Natural killer cell treated with Interleukin-12 subunit alpha and Interleukin-12 subunit beta and Interleukin-15 and Interleukin-18, amount 100 ng/mL, for 72 hours (primary cell): ENCODE measurements around the gene DIO1. TPM values are rescaled to one million over a fixed set of nuclear protein-coding genes. Genes with fewer than 3 reads are reported as not detected.

Source experiments
- ATAC-seq, 2 donors: fragments of 150-1000 bp; cut with Tn5 transposase in 1 of 2; sonication (Bioruptor Pico), chemical (Tn5 transposase) in 1 of 2; 2 replicates each; pipeline ENCODE4 v1.10.0; 2021
- DNase-seq: peaks from one replicate; pipeline ENCODE4 v3.0.0; 2022; ENCODE audit warnings: low spot score
- H3K27ac Mint-ChIP-seq, 2 donors: 1 replicate in 1 of 2; 2 replicates in 1 of 2; pipeline ENCODE4 v1.8.0; 2022; ENCODE audit warnings: mixed read lengths in 2 of 2, mild to moderate bottlenecking in 1 of 2, moderate library complexity in 1 of 2
- H3K27me3 Mint-ChIP-seq, 2 donors: 1 replicate in 1 of 2; 2 replicates in 1 of 2; pipeline ENCODE4 v1.8.0; 2022; ENCODE audit warnings: mixed read lengths in 2 of 2
- H3K36me3 Mint-ChIP-seq: one replicate; pipeline ENCODE4 v1.8.0; 2022; ENCODE audit warnings: mixed read lengths
- H3K4me1 Mint-ChIP-seq, 2 donors: 1 replicate in 1 of 2; 2 replicates in 1 of 2; pipeline ENCODE4 v1.8.0; 2022; ENCODE audit warnings: low read depth in 2 of 2, mixed read lengths in 2 of 2, mild to moderate bottlenecking in 1 of 2
- H3K4me3 Mint-ChIP-seq: one replicate; pipeline ENCODE4 v1.8.0; 2022; ENCODE audit warnings: mixed read lengths
- H3K9me3 Mint-ChIP-seq: 2 replicates; pipeline ENCODE4 v1.8.0; 2022; ENCODE audit warnings: mixed read lengths
- total RNA-seq, 2 donors: library from RNA; stranded (reverse); gene quantifications; one replicate each; pipeline ENCODE4 v1.2.3, GENCODE V29; 2022

Gene DIO1
- total RNA-seq, 2 donors from 2014 or later: not detected

- H3K4me3 Mint-ChIP-seq: peak overlapping the region; percentile 93
These were observed 48.4 kb downstream of the DIO1 start for GRCh38 chr1:53942127-53942957.

GRCh38 chr1:53943090-53943489 is 49.1 kb downstream of the DIO1 start:
- DNase-seq (no peak), ATAC-seq (no peak)
- Mint-ChIP-seq H3K9me3 (no peaks in the 10 kb centered on the region), H3K36me3 (peaks cover 15% of the 10 kb centered on the region), H3K4me3 (peak overlapping the region; percentile 93), H3K4me1 (peaks cover 49 to 62% of the 10 kb centered on the region in 2 donors), H3K27ac (peak overlapping the region; percentile 92 to 99), H3K27me3 (no peaks in the 10 kb centered on the region)

More at GRCh38 chr1:53942127-53942957, 48.4 kb downstream of the DIO1 start:
- no peaks in the 10 kb centered on the region for H3K27me3 Mint-ChIP-seq
- no peaks in the 10 kb centered on the region for H3K9me3 Mint-ChIP-seq
- peak; percentile 3 to 39 for ATAC-seq
- no peak for DNase-seq
- peak overlapping the region; percentile 92 to 99 for H3K27ac Mint-ChIP-seq
- peaks cover 49 to 64% of the 10 kb centered on the region in 2 donors for H3K4me1 Mint-ChIP-seq
- H3K36me3 Mint-ChIP-seq: peaks cover 22% of the 10 kb centered on the region

DNA sequence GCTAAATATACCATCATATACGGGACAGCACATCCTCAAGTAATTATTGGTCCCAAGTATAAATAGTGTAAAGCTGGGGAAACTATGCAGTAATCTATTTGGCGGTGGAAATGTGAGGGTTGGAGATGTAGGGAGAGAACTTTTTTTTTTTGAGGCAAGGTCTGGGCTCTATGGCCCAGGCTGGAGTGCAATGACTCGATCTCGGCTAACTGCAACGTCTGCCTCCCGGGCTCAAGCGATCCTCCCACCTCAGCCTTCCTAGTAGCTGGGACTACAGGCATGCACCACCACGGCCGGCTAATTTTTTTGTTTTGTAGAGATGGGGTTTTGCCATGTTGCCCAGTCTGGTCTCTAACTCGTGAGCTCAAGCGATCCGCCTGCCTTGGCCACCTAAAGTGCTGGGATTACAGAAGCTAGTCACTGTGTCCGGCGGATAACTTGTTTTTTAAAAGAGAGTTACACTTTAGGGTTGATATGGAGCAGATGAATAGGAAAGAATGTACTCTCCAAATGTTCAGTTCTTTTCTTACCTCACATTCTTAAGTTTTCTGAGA is 49.6 kb downstream of the DIO1 start:
- H3K4me3 Mint-ChIP-seq: peak overlapping the region; percentile 93
- H3K27me3 Mint-ChIP-seq: no peaks in the 10 kb centered on the region
- no peaks in the 10 kb centered on the region for H3K9me3 Mint-ChIP-seq
- no peak for DNase-seq
- H3K36me3 Mint-ChIP-seq: peaks cover 10% of the 10 kb centered on the region
- H3K4me1 Mint-ChIP-seq: peaks cover 49 to 63% of the 10 kb centered on the region in 2 donors
- H3K27ac Mint-ChIP-seq: peak overlapping the region; percentile 92 to 99
- no peak for ATAC-seq

DNA sequence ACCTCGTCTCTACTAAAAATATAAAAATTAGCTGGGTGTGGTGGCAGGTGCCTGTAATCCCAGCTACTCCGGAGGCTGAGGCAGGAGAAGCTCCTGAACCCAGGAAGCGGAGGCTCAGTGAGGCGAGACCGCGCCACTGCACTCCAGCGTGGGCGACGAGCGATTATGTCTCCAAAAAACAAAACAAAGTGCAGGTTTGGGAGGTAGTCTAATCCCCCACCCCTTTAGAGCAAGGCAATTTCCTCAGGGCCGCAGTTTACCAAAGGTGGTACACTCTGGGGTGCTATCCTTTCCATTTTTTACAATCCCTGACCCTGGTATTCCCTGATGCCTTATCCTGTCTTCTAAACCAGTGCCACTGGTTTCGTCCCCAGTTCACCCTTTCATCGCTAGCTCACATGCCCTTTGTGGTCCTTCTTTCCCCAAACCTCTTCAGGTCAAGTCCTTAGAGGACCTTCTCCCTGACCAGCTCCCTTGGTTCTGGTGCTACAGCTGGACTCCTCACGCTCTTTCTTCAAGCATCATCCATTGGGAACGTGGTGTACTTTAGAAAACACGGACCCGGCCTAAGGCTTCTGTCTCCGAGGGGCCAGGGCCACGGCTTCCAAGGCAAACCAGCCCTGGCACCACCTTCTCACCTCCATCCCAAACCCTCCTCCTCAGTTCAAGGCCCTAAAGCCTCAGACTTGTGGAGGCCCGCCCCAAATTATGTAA is 50.6 kb downstream of the DIO1 start:
- H3K27me3 Mint-ChIP-seq: no peaks in the 10 kb centered on the region
- peak overlapping the region; percentile 93 for H3K4me3 Mint-ChIP-seq
- H3K36me3 Mint-ChIP-seq: peaks cover 10% of the 10 kb centered on the region
- ATAC-seq (no peak), DNase-seq (no peak)
- H3K9me3 Mint-ChIP-seq: no peaks in the 10 kb centered on the region
- H3K27ac Mint-ChIP-seq: peak overlapping the region; percentile 92 to 99
- H3K4me1 Mint-ChIP-seq: peaks cover 50 to 63% of the 10 kb centered on the region in 2 donors

DNA sequence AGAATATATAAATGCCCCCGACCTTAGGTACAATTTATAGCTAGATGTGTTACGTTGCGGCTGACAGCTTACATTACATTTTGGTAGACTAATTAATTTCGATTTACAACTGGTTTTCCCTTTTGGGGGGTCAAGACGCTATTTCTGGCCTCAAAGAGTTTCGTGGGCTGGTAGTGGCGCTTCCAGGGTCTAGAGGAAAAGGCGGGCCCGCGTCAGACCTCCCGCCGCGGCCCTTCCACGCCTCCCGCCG is 51.1 kb downstream of the DIO1 start:
- H3K4me1 Mint-ChIP-seq: peaks cover 52 to 63% of the 10 kb centered on the region in 2 donors
- DNase-seq: no peak
- H3K27ac Mint-ChIP-seq: peak overlapping the region; percentile 92 to 99
- no peaks in the 10 kb centered on the region for H3K9me3 Mint-ChIP-seq
- H3K27me3 Mint-ChIP-seq: no peaks in the 10 kb centered on the region
- ATAC-seq: no peak
- peak overlapping the region; percentile 93 for H3K4me3 Mint-ChIP-seq
- H3K36me3 Mint-ChIP-seq: peaks cover 8% of the 10 kb centered on the region

DNA sequence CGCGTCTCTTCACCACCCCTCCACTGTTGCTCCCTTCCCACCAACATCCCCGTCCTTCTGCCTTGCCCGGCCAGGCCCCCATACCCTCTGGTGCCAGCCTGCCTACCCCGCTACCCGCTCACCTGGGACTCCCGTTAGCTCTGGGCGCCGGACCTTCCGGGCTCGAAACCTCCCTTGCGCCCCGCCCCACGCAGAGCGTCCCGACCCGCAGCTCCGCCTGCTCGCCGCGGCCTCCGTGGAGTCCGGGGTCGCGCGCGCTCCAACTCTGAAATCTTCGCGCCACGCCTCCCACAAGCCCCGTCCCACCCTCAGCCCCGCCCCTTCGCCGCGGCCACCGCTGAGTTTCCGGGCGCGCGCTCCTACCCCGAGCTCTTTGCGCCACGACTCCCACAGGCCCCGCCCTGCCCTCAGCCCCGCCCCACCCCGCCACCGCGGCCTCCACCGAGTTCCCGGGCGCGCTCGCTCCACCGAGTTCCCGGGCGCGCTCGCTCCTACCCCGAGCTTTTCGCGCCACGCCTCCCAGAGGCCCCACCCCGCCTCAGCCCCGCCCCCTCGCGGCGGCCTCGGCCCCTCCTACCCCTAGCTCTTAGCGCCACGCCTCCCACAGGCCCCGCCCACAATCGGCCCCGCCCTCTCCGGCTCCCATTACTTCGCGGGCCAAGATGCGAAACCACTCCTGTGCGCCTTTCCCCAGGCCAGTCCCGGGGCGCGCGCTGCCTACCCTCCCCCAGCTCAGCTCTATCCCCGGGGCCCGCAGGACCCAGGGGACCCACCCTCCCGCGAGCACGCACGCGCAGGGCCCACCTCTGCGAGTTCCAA is 51.7 kb downstream of the DIO1 start, which contains the start of gene IFT25:
TSS of gene IFT25 (minus strand) at position 267 of the 819 bp plus-strand sequence. CDS start 5,617 bp downstream, outside the sequence.
- Mint-ChIP-seq H3K4me1 (peaks cover 50 to 60% of the 10 kb centered on the region in 2 donors), H3K27ac (peak within 1 kb of the TSS; percentile 92 to 99), H3K27me3 (no peaks in the 10 kb centered on the region), H3K4me3 (peak within 1 kb of the TSS; percentile 93), H3K9me3 (no peaks in the 10 kb centered on the region), H3K36me3 (peaks cover 6% of the 10 kb centered on the region)
- DNase-seq: peak; percentile 98
- ATAC-seq: peak; percentile 90 to 92

DNA sequence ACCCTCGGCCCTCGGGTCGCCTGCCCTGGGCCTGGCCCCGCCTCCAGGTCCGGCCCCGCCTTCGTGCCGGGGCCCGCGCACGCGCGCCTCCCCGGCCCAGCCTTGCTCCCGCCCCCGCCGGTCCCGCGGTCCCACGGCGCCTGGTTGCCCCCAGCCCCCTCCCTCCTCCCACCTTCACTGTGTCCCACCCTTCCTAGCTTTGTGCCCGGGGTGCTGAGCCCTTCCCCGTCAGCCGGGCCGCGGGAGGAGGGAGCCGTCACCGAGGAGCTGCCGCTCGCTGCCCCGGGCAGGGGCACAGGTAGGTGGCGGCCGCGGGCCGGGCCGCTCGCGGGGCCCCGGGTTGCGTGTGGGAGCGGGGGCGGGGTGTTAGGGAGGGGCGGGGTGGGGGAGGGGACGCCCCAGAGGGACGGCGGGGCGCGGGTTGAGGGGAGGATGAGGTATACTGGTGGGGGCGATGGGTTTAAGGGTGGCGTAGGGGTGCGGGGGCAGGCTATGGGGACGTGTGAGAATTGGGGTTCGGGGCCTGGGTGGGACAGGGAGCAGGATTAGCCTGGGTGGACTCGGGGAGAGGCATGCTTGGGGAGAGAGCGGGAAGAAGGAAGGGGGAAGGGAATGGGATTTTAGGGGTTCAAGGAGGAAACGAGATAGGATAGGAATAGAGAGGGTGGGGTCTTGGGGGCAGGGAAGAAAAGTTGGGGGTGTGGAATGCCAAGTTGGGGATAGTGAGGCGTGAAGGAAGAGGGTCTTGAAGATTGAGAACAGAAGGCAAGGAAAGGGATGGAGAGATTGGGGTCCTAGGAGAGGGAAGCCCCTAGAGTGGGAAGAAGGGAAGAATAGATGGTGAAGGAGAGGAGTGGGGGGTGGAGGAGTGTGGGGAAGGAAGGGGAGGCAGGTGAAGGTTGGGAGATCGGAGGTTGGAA is 52.5 kb downstream of the DIO1 start, which contains the start of gene LRRC42:
TSS of gene LRRC42 (plus strand) at position 99 of the 920 bp plus-strand sequence. CDS start 5,650 bp downstream, outside the sequence.
- no peaks in the 10 kb centered on the region for H3K27me3 Mint-ChIP-seq
- peak; percentile 79 to 84 for ATAC-seq
- H3K4me3 Mint-ChIP-seq: peak within 1 kb of the TSS; percentile 93
- H3K4me1 Mint-ChIP-seq: peaks cover 50 to 60% of the 10 kb centered on the region in 2 donors
- DNase-seq: no peak
- H3K27ac Mint-ChIP-seq: peak within 1 kb of the TSS; percentile 92 to 99
- no peaks in the 10 kb centered on the region for H3K9me3 Mint-ChIP-seq
- H3K36me3 Mint-ChIP-seq: peaks cover 6% of the 10 kb centered on the region

- H3K4me1 Mint-ChIP-seq: peaks cover 50 to 59% of the 10 kb centered on the region in 2 donors
- no peak for ATAC-seq
- H3K27ac Mint-ChIP-seq: peak overlapping the region; percentile 68 to 92
- H3K27me3 Mint-ChIP-seq: no peaks in the 10 kb centered on the region
- peak overlapping the region; percentile 93 for H3K4me3 Mint-ChIP-seq
- H3K36me3 Mint-ChIP-seq: peaks cover 6% of the 10 kb centered on the region
- DNase-seq: no peak
- H3K9me3 Mint-ChIP-seq: no peaks in the 10 kb centered on the region
These were observed 53.4 kb downstream of the DIO1 start for GRCh38 chr1:53947172-53947907.

GRCh38 chr1:53948291-53948690 is 54.3 kb downstream of the DIO1 start:
- H3K27ac Mint-ChIP-seq: peak overlapping the region in 1 of 2 donors; percentile 92

DNA sequence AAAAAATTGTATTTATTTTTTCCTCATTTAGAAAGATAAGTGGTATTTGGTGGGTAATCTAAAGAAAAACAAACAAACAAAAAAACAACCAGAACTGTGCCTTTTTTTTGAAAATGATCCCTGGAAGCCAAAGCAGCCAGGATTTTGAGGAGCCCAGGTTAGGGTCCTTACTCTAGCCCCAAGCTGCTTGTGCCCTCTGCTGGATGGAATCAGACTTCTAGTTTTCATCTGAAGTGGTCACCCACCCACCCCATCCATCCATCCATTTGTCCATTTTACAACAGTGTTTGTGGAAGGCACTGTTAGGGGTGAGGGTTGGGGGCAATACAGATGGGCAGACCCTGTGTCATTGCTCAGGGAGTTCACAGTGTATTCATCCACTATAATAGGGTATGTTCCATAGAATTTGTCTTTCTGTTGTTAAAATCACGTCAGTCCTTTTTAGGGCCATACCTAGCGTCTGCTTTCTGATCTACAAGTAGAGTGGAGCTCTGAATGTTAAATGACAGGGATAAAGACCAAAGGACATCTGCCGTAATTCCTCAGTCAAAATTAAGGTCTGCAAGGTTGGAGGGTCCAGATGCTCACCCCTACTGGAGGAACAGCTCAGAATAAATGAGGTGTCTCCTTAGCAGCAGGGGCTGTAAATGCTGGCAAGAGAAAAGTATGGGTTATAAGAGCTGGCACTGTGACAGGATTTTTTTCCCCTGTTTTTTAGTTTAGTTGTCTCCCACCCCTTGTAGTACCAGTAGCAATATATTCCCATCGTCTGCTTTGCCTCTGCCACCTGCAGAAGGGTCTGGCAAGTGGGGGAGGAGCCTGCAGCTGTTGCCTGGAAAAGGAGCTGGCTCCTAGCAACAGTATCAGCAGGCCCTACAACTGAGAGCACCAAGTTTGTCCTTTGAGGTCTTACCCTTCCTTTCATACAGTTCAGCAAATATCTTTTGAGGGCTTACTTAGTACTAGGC is 55.3 kb downstream of the DIO1 start:
- H3K4me1 Mint-ChIP-seq: peaks cover 33 to 39% of the 10 kb centered on the region in 2 donors
- H3K27me3 Mint-ChIP-seq: no peaks in the 10 kb centered on the region
- H3K27ac Mint-ChIP-seq: no peak overlapping the region
- H3K4me3 Mint-ChIP-seq: no peak overlapping the region
- DNase-seq: no peak
- no peak for ATAC-seq
- peaks cover 9% of the 10 kb centered on the region for H3K36me3 Mint-ChIP-seq
- no peaks in the 10 kb centered on the region for H3K9me3 Mint-ChIP-seq

More at GRCh38 chr1:53948291-53948690, 54.3 kb downstream of the DIO1 start:
- H3K4me3 Mint-ChIP-seq: peak overlapping the region; percentile 93
- ATAC-seq (no peak), DNase-seq (no peak)
- peaks cover 9% of the 10 kb centered on the region for H3K36me3 Mint-ChIP-seq
- H3K4me1 Mint-ChIP-seq: peaks cover 41 to 49% of the 10 kb centered on the region in 2 donors
- H3K9me3 Mint-ChIP-seq: no peaks in the 10 kb centered on the region
- no peaks in the 10 kb centered on the region for H3K27me3 Mint-ChIP-seq

GRCh38 chr1:53951697-53952096 is 57.7 kb downstream of the DIO1 start:
- Mint-ChIP-seq H3K27ac (no peak overlapping the region), H3K4me3 (no peak overlapping the region), H3K36me3 (peaks cover 9% of the 10 kb centered on the region), H3K27me3 (no peaks in the 10 kb centered on the region), H3K9me3 (no peaks in the 10 kb centered on the region), H3K4me1 (peaks cover 26 to 32% of the 10 kb centered on the region in 2 donors)
- ATAC-seq (no peak), DNase-seq (no peak)
